PC-3 (cell line): Measurements from ENCODE around the gene CEP83.

Experiments
- EZH2 ChIP-seq: fragments of 300-600 bp; sonication (generic); IDR thresholded peaks from one replicate; pipeline ENCODE4 v1.6.1; 2017; ENCODE audit warnings: antibody characterized with exemption, mild to moderate bottlenecking, low read length; ENCODE audit not compliant: unreplicated experiment
- EZH2phosphoT487 ChIP-seq: fragments of 300-600 bp; sonication (generic); IDR thresholded peaks from 2 replicates; pipeline ENCODE4 v1.6.1; 2018; ENCODE audit warnings: mild to moderate bottlenecking, antibody characterized with exemption, low read length, borderline replicate concordance
- TF ChIP-seq, protein P1 (sequence below): fragments of 300-600 bp; sonication (generic); conservative IDR thresholded peaks from 2 replicates; pipeline ENCODE4 v1.5.1; 2017; ENCODE audit warnings: antibody characterized with exemption, low read depth, mild to moderate bottlenecking, low read length

DNA sequence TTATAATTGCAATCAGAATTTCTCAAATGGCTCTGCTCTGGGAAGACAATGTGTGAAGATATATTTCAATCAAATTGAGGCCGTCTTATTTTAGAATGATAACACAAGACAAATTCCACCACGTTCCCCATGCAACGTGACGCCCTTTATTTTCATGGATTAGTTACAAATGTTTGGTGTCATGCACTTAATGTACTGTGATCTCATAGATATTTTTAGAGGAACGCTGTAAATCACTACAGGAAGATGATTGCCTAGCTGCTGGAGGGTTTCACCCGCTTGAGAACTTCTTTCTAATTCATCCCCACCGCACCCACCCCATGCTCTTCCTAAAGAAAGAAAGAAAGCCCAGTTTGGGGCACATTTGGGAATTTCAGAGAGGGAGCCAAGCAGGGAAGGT lies 194.1 kb downstream of the CEP83 start:
- TF ChIP-seq, protein P1, sequence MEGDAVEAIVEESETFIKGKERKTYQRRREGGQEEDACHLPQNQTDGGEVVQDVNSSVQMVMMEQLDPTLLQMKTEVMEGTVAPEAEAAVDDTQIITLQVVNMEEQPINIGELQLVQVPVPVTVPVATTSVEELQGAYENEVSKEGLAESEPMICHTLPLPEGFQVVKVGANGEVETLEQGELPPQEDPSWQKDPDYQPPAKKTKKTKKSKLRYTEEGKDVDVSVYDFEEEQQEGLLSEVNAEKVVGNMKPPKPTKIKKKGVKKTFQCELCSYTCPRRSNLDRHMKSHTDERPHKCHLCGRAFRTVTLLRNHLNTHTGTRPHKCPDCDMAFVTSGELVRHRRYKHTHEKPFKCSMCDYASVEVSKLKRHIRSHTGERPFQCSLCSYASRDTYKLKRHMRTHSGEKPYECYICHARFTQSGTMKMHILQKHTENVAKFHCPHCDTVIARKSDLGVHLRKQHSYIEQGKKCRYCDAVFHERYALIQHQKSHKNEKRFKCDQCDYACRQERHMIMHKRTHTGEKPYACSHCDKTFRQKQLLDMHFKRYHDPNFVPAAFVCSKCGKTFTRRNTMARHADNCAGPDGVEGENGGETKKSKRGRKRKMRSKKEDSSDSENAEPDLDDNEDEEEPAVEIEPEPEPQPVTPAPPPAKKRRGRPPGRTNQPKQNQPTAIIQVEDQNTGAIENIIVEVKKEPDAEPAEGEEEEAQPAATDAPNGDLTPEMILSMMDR = no peak
- no peak for TF ChIP-seq EZH2phosphoT487
- no peak for TF ChIP-seq EZH2
